Measurements from ENCODE around the gene WFDC1.

WFDC1 gene, protein sequence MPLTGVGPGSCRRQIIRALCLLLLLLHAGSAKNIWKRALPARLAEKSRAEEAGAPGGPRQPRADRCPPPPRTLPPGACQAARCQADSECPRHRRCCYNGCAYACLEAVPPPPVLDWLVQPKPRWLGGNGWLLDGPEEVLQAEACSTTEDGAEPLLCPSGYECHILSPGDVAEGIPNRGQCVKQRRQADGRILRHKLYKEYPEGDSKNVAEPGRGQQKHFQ

DNA sequence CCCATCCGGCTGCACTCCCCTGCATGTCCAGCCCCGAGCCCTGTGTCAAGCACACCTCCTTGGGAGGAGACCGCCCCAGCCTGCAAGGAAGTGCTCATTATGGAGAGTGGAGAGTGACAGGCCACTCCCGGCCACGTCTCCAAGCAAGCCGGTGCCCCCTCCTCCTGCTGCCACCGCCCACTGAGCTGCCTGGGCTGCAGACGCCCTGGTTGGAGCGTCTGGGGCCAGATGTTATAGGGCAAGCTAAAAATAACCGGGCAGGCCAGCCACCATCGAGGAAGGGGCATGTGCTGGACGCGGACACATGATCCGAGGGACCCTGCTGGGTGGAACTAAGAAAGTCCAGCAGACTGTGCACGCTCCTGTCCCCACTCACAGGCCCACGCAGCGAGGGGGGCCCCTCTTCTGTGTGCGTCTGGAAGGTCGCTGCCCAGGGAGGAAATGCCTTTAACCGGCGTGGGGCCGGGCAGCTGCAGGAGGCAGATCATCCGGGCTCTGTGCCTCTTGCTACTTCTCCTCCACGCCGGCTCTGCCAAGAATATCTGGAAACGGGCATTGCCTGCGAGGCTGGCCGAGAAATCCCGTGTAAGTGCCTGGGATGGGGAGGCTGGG is at the start of gene WFDC1:
Gene WFDC1, plus strand, starts transcription at position 348 of the 612 bp plus-strand sequence. Its CDS starts 94 bp downstream, at position 442.
- no peak for DNase-seq

DNA sequence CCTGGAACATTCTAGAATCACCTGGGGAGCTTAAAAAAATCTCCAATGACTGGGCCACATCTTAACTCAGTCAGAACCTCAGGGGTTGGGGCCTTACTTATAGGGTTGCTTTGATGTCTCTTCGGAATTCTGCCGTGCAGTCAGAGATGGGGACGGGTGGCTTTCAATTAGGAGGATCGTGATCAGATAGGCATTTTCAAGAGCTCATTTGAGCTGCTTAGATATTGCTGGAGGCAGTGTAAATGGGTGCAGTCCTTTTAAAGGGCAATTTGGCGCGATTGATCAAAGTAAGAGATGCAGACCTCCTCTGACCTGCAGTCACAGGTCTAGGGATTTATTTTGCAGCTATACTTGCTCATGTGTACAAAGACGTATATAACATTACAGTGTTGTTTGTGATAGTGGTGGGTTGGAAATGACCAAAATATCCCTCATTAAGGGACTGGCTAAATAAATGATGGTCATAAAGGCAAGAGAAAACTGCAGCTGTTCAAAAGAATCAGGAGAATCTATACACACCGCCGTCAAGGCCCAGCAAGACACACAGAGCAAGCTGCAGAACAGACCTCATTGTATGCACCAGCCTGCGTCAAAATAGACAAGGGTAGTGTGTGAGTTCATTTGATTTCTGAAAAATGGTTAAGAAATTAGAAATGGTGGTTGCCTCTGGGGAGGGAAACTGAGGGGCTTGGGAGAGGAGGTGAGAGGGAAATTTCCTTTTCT is 48.6 kb upstream of the WFDC1 start:
- no peak for DNase-seq

DNA sequence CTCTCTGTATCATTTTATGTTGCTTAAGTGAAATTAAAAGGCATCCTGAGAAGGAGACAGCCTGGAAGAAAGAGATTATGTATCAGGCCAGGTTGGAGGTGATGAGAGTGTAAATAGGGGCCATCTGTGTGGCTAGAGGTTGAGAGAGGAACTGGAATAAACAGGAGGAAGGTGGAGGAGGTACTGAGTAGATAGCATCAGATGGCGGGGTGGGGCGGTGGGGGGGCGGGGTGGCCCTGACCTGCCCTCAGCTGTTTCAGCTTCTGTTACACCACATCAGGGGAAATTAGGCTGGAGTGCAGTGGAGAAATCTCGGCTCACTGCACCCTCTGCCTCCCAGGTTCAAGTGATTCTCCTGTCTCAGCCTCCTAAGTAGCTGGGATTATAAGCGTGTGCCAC is 48.0 kb upstream of the WFDC1 start:
- no peak for DNase-seq

DNA sequence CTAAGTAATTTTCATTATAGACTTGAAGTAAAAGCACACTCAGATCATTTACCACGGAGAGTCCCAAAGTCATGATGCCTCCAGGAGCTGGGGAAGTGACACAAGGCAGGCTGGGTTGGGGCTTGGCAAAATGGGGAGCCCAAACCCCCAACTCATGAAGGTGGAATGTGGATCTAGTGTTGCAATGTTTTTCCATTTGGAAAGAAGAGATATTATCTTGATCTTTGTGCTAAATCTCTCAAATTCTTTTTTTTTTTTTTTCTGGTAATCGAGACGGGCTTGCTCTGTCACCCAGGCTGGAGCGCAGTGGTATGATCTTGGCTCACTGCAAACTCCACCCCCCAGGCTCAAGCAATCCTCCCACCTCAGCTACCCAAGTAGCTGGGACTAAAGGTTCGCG is 47.3 kb upstream of the WFDC1 start:
- no peak for DNase-seq

DNA sequence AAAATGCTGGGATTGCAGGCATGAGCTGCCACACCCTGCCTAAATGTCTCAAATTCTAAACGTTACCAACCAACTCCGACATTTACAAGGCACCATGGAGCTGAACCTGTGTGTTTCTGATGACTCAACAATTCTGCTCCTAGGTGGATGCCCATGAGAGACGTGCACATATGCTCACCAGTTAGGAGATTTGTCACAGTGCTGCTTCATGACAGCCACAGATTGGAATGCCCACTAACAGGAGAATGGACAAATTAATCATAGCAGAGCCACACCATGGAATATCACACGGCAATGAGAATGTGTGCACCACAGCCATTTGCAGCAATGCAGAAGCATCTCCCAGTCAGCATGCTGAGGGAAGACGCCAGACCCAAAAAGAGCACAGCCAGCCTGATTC is 46.8 kb upstream of the WFDC1 start:
- DNase-seq: no peak

DNA sequence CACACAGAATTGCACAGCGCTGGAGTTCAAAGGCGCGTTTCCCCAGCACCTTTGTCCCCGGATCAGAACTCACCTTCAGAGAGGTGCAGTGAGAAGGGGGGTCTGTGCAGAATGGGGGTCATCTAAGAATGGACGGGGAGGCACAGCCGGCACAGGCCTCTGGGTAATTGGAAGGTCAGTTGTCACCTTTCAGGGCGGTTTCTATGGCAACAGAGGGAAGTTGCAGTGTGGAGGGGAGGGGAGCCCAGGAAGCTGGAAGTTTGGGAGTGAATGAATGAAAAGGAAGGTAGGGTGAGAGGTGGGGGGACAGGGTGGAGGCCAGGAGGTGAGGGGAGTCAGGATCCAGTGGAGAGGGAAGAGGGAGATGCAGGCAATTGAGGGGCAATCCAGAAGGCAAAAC is 42.5 kb upstream of the WFDC1 start:
- no peak for DNase-seq

DNA sequence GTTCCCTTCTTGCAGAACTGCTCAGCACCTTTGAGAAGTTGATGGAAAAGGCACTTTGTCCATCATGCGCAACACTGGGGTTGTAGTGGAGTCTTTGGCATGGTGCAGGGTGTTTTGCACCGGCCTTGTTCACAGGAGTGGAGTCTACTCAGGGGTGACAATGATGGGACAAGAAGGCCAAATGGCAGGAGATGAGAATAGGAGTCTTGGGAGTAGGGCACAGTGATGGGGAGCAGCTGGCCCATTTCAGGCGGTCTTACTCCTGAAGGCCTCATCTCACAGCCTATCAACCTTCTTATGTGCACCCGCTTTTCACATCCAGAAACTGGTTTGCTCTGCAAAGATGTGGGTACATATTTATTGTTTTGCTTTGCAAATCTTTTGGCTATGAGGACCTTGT is 41.5 kb upstream of the WFDC1 start:
- DNase-seq: no peak

DNA sequence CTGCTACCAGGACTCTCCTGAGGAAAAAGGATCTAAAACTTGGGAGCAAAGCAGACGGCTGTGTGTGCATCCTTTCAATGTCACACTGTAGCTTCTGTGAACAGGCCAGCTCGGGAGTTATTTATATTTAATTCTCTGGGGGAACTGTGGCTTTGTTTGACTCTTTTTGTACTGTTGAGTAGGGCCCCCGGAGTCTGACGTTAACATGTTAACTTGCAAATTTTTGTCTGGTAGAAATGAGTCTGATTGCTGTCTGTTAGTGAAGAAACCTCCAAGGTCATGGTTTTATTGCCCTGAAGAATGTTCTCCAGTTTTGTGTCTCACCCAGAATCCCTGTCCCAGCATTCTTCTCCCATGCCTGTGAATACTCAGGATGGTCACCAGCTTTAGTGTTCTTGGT is 40.6 kb upstream of the WFDC1 start:
- no peak for DNase-seq

DNA sequence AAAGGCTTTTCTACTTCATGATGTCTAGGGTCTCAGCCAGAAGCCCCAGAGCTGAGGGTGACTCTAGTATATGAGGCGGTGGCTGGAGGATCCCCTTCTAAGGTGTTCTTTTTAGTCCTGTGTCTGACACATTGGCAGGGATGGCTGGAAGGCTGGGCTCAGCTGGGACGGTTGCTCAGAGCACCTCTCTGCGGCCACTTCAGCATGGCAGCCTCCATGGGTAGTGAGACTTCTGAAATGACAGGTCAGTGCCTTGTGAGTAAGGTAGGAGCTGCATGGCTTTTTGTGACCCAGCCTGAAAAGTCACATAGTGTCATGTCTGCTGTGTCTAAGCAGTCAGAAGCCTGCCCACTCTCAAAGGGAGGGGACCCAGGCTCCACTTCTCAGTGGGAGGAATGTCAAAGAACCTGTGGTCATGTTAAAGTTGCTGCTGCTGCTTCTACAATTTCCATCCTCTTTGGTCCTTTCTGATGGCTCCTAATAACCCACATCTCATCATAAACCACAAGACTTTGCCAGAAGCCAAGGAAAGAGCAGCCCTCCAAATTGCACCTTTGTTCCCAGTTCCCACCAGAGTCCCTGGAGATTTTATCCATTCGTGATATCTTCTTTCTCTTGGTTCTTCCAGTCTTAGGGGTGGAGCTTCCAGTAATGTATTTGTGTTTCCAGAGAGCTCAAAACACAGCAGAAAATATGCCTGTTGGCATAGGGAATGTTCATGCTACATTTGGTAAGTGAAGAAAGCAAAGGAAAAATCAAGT is 39.4 kb upstream of the WFDC1 start:
- DNase-seq: no peak

DNA sequence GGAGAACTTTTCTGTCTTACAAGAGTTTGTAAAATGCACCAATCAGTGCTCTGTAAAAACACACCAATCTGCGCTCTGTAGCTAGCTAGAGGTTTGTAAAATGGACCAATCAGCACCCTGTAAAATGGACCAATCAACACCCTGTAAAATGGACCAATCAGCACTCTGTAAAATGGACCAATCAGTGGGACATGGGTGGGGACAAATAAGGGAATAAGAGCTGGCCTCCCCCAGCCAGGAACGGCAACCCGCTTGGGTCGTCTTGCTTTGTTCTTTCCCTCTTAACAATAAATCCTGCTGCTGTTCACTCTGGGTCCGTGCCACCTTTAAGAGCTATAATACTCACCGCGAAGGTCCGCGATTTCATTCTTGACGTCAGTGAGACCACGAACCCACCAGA is 36.4 kb upstream of the WFDC1 start:
- no peak for DNase-seq

DNA sequence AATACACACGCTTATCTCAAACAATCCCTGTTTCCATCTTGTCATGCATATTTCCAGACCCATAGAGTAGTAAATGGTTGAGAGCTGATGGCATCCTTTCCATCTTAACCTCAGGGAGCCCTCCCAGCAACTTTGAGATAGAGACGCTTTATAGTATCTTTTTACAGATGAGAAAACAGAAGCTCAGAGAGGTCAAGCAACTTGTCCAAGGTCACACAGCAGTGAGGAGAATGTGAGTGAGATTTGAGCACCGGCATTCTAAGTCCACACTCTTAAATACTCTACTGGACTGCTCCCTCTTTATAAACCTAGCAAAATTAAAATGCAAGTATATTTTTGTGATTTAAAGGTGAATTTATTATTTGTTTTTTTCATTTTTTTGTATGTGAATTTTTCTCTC is 35.0 kb upstream of the WFDC1 start:
- no peak for DNase-seq

DNA sequence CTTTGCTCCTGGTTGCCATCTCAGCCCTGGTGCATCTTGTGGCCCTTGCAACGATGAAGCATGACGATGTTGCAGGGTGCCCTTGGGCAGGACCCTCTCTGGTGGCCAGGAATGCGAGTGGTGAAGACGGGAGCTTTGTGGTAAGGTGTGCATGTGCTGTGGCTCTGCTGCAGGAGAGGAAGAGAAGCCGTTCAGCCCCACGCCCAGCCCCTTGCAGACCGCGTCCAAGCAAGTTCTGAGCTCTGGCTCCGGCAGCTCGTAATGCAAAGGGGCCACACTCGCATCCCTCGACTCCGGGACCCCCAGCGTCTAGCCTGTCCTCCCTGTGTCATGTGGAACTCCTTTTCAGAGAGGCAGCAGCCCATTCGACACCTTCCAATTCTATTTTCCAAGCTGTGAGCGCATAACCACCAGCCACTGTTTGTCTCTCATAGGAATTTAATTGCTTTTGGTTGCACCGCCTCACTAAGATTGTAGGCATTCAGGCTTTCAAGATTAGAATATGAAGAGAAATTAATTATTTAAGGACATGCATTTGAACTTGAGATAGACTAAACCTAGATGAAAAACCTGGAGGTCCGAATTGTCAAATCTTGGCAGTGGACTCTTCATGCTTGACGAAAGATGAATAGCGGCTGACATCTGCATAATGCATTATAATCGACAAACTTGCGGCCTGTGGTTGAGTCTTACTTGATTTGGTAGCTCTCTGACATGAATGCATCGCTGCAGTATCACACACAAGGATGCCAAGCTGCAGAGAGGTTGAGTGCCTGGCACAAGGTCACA is 33.7 kb upstream of the WFDC1 start:
- DNase-seq: no peak

DNA sequence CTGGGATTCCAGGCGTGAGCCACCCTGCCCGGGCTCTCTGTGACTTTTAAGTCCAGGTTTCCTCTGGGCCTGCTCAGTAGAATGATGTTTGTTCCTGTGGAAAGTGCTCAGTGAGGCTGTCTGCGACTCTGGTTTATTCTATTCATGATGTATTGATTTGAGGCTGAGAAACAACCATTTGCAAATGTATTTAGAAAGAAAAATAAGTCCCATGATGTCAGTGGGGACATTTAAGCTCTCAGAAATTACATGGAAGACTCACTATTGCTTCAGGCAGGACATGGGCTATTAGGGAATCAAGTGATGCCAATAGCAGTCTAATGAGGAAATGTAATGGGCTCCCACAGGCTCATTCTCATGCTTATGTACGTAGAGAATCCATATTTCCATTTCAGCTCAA is 32.6 kb upstream of the WFDC1 start:
- DNase-seq: no peak

DNA sequence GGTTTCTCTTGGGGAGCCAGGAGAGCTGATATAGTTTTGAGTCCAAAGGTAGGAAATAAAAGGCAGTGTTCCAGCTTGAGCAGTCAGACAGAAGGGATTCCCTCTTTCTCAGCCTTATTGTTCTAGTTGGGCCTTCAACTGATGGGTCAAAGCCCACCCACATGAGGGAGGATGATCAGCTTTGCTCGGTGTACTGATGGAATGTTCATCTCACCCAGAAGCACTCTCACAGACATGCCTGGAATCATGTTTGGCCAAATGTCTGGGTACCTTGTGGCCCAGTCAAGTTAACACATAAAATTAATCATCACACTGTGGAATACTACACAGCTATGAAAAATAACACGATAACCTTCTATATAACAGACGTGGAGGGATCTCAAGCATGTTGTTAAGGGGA is 31.7 kb upstream of the WFDC1 start:
- no peak for DNase-seq

DNA sequence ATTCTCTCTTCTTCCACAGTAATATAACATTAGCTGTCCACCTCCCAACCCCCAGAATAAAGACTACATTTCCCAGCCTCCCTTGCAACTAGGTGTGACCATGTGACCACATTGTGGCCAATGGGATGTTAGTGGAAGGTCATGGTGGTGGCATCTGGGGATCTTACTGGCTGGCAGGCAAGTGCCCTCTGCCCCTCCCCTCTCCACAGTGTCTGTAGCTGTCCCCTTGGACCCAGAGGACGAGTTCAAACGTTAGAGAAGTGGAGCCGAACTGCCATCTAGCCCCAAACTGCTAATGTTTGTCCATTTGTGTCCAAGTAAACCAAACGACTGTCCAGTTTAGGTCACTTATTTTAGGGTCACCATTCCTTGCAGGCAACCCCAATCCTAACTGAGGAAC is 28.2 kb upstream of the WFDC1 start:
- DNase-seq: no peak

DNA sequence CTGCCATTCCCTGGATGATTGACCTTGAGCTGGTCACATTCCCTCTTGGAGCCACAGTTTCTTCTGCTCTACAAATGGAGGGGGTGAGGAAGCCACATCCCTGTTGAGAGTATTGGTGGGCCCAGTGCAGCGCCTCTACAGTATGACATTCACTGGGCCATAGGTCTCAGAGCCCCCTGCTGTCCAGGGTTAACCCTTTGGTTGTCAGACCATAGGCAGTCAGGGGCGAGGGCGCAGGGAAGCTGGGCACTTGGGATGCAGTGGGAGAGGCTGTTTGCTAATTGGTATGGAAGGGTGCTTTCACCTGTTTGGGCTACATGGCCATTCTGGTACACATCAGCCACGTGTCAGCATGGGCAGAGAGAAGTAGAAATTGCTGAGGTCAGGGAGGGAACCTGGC is 27.3 kb upstream of the WFDC1 start:
- DNase-seq: no peak

DNA sequence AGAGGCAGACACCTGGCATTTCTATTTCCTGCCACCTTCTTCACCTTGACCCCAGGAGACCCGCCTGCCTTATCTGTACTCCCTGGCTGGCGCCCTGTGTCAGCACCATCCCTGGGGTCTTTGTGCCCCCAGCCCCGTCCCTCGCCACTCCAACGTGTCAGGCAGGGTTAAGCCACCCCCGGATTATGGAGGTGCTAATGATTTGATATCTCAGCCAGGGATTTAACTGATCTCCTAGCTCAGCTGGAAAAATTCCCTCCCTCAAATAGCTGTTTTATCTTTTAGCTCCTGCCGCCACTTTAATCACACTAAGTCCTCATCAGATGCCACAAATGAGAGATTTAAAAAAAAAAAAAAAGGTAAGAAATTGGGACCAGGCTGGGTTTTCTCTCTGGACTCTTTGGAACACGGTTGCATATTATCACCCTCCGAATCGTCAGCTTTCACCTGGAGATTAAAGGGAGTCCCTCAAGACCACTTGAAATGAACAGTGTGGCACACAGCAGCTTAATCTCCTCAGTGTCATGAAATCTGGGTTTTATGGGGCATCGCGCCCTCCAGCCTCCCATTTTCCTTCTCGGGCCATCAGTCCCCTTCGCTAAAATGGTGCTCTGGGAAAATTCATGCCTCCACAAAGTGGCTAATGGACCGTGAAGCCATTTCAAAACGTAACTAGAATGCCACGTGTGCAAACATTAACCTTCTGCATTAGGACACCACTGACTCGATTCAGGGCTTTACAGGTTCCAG is 26.2 kb upstream of the WFDC1 start:
- DNase-seq: no peak

DNA sequence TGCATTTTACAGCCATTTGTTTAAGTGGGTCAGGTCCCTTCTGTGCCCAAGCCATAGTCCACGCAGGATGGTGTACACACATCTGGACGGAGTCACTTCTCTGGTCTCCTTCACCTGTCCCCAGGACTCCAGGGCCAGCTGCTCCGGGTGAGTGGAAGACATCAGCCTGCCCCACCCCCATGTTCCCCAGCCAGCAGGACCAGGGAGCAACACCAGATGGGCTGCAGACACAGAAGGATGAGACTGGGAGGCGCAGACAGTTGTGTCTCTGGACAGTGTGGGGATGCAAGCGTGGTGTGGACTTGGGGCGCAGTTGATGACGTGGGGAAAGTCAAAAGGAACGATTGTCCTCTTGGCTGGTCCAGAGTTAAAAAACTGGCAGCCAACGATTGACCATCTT is 24.6 kb upstream of the WFDC1 start:
- DNase-seq: no peak

DNA sequence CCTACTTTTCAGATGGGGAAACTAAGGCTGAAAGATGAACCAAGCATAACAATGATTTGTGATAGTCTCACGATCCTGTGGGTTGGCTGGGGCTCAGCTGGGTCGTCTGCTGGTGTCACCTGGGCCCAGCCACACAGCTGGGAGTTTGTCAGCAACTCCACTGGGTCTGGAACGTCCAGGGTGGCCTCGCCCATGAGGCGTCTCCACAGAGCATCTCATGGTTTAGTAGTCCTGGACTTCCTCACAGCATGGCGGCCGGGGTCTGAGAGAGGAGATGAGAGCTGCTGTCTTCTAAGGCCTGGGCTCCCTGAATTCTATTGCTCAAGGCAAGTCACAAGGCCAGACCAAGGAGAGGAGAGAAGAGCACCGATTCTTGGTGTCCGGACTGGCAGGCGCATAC is 24.1 kb upstream of the WFDC1 start:
- no peak for DNase-seq

DNA sequence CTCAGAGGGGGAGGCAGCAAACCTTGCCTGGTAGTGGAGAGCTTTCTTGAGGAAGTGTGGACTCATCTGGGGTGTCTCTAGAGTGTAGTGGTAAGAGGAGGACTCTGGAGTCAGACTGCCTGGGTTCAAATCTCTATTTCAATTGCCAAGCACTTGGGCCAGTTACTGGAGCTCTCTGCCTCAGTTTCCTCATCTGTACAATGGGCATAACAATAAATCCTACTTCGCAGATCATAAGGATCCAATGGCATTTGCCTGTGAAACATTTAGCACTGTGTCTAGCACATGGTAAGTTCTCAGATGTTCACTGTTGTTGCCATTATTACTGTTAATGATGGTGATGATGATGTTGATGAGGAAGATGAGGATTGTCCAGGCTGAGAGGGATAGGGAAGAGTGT is 23.6 kb upstream of the WFDC1 start:
- no peak for DNase-seq

DNA sequence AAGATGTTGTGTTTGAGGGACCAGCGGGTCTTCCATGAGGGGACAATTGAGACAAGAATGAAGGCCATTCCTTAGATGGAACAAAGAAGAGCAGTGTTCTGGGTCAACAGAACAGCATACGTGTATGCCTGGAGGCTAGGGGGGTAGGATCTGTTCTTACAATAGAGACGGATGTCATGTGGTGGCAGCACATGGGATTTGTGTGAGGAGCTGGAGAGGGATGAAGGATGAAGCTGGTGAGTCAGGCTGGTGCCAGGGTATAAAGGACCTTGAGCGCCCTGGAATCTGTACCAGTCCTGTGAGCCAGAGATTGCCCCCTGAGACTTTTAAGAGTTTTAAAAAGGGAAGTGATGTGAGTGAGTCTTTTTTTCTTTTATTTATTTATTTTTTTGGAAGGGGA is 22.8 kb upstream of the WFDC1 start:
- no peak for DNase-seq

DNA sequence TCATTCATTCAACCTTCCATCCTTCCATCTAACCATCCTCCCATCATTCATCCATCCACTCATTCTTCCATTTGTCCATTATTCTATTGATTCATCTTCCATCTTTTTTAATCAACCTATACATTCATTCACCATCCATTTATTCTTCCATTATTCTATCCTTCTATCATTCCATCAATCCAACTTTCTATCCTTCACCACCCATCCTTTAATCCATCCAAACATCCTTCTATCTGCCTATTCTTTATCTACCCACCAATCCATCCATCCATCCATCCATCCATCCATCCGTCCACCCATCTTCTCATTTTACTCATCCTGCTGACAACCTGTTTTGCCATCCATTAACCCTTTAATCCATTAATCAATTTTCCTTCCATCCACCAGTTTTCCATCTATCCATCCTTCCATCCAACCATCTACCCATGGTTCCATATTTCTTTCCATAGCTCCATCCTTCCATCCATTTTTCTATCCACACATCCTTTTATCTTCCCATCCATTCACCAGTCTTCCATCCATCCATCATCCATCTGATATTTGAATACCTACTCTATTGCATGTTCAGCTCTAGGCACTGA is 21.8 kb upstream of the WFDC1 start:
- DNase-seq: no peak

Data from activated naive CD4-positive, alpha-beta T cell treated with anti-CD3 and anti-CD28 coated beads, Interleukin-2, amount 50 U/mL, for 16 hours (primary cell).